HG02763 (cell line): ENCODE measurements around the gene PLEKHG1.

Source experiments
- ATAC-seq: cut with Tn5 transposase; IDR thresholded peaks from one replicate; pipeline ENCODE4 v1.9.1; 2021; ENCODE audit warnings: mild to moderate bottlenecking, moderate library complexity; ENCODE audit not compliant: unreplicated experiment

The PLEKHG1 gene

GRCh38 chr6:150617496-150618460 is 18.1 kb downstream of the PLEKHG1 start:
- no peak for ATAC-seq

DNA sequence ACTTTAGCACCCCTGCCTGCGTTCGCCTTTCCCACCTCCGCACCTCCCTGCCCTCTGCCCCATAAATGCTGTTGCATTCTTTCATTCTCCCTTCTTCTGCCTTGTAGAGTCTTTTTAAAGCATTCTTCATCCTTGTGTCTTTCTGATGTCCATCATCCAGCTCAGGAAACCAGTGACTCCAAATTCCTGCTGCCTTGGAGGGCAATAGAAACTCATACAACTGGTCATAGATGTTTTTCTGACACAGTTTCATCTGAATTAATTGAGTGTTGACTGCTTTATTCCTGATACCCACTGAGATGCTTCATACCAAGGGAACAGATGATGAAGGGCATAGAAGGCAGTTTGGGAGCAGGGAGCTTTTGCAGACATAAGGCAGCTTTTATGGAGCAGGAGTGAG is 19.6 kb downstream of the PLEKHG1 start:
- no peak for ATAC-seq

GRCh38 chr6:150620244-150620643 is 20.6 kb downstream of the PLEKHG1 start:
- no peak for ATAC-seq

DNA sequence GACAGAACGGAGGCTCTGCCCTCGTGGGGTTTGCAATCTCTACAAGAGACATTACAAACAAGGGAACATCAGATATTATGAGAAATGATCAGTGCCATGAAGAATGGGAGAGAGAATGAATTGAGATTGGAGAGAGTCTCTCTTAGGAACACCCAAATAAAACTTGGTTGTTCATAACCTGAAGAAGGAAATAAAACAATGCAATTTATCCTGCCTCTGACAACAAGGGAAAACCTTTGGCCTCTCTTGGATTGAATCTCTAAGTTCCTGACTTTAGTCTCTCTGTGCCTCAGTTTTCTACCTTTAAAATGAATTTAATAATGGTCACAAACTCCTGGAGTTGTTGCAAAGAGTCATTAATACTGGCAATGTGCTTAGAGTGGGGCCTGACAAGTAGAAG is 21.1 kb downstream of the PLEKHG1 start:
- no peak for ATAC-seq

DNA sequence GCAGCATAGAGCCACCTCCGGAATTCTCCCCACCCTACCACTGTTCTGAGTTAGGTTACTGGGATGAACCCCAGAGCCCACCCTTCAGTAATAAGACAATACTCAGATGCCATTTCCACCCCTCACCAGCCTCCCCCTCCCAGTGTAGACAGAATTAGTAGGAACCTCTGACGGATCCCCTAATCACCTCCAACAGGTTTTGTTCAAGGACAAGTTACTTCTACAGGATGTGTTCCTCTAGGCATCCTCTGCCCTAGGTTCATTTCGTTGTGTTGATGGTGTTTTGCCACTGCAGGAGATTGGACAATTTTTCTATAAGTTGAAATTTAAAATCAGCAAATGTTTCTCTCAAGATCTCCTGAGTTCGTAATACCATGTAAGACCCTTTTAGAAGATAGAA is 22.8 kb downstream of the PLEKHG1 start:
- no peak for ATAC-seq

DNA sequence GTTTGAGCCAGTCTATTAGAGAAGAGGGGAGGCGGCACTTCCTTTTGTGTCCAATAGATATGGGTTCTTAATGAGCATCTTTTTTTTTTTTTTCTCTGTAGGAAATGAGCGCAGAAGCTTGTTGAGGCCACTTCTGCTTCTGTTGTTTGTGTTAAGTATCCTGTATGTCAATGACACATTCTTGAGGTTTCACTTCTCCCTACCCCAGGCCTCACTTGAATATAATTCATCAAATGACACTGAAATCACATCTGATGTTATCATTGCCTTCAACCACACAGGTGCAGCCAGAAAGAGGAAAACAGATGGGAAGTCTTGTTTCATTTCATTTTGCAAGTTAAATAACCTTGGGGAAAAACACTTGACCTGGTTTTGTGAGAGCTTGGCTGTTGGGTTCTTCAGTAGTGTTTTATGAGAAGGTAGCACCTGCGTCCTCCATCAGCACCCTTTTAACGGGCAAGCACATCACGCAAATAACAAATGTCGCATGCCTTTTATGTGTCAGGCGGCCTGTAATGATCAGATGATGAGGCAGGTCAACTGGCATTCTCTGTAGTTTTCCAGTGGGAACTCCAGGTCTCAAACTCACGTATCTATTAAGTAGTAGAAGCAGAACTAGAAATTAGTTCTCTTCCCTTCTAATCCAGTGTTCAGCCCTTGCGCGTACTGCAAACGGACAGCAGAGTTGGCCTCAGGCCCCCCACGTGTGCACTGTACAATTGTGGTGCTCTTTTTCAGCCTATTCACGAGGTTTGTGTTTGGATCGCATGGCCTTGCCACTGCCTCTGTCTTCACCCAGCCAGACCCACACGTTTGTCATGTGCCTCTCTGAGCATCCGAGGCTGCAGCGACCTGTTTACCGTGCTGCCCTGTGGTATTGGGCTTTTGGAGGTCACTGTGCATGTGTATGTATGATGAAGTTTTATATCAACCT is 23.5 kb downstream of the PLEKHG1 start:
- ATAC-seq = peak; percentile 94

DNA sequence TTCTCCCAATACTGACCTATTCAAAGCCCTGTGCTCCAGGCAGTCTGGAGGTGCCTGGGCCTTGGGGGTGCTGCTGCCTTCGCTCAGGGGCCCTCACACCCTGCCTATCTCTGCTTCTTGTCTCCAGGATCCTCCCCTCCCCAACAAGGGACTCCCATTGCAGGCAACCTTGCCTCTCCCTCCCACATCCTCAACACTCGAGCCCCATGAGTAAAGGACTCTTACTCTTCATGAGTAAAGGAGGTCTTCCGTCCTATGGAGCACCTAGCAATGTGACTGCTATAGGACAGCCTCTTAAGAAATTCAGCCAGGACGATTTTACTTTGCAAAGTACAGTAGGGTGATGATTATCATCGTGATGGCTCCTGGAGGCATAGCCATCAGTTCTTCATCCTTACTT is 24.5 kb downstream of the PLEKHG1 start:
- ATAC-seq = no peak

DNA sequence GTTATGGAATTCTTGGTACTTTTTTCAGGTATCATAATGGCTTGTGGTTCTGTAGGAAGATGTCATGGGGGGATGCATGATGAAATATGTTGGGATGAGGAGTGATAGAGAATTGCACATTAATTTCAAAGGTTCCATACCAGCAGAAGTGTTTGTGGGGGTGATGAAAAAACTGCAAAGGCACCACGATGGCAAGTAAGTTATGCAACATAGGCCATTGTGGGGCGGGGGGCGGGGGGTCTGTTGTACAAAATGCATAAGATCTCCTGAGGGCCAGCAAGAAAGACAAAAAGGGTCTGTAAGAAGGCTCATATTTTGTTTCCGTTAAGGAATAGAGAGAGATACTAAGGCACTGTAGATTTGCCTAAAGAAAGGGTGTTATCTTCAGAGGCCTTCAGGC is 26.2 kb downstream of the PLEKHG1 start:
- no peak for ATAC-seq

DNA sequence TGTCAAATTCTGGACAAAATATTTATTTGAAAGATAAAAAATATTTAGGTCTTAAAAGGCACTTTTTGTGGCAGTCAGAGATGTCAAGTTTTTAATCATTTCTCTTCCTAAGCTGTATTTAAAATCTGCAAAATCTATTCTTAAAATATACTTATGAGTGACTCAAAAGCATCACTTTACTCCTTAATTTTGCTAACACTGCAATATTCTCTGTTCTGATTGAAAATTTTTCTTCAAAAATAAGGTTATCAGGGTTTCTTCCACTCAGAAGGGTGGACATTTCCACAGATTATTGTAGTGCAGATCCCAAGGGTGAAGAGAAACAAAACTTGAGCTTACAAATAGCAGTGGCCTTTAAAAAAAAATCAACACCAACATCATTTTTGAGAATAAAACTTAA is 27.5 kb downstream of the PLEKHG1 start:
- ATAC-seq = no peak

GRCh38 chr6:150627585-150628025 is 27.9 kb downstream of the PLEKHG1 start:
- ATAC-seq = no peak

- no peak for ATAC-seq
Measured at GRCh38 chr6:150628908-150629307, 29.2 kb downstream of the PLEKHG1 start.

DNA sequence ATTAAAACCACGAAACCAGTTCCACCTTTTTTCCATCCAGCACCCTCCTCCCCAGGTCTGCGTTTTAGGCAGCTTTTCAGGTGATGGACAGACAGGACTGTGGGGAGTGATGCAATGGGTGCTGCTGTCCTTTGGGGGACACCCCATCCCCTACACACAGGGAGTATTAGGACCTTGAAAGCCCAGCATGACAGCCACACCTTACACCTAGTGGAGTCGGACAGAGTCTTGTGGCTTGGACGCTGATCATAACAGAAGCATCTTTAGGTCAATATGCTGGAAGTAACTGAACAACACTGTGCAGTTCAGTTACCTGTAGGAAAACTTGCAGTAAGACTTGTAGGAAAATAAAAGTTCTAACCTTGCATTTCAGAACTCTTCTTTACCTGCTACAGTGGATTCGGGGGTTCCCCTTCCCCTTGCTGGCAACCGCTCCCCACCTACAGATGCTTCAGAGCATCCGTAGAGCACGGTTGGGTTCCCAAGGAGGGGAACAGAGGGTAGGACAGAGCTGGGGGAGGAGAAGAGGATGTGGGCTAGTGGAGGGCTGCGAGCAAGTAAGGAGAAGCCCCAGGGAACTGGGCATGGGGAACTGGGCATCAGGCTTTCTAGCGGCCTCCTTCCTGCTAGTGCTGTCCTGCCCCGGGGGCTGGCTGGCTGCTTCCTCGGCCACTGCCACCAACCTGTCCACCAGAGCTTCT is 31.7 kb downstream of the PLEKHG1 start:
- ATAC-seq = no peak

DNA sequence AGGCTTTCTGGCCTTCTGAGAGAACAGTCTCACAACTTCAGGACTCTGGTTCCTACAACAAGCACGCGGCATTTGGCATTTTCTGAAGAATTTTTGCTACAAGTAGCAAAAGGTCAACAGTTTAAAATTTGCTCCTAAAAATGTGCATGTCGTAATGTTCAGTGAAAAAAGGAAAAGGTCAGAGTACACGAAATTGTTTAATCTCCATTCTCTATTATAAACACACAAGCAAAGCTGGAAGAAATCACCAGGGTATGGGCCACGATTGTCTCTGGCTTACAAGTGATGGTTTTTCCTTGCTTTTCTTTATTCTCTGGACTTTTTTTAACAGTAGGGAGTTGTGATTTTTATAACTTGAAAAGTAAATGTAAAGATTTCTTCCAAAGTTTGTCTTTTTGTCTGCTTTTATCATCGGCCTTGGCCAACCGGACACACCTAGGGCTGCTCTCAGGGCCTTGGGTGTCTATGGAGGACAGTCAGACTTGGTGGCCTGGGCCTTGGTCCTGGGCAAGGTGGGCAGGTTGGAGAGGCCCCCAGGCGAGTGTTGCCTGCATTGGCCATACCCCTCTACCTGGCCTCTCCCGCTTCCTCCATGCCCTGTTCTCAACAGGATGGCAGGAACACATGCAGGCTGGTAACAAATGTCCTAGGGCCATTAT is 32.4 kb downstream of the PLEKHG1 start:
- ATAC-seq = no peak

- peak; percentile 38 for ATAC-seq
Measured at GRCh38 chr6:150632785-150633485, 33.2 kb downstream of the PLEKHG1 start.

DNA sequence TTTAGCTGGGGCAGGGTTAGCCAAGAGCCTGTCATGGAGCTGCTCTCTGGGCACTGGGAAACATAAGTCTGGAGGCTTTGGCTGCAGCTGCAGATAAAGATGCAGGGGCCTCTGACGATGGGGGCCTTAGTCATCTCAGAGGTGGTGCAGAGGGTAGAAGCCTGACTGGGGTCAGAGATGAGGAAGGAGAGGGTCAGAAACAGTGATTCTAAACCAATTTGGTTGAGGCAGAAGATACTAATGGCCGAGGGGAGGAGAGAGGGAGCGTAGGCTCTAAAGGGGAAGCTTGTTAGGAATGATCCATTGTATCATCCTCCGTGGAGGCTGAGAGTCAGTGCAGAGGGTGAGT is 33.8 kb downstream of the PLEKHG1 start:
- no peak for ATAC-seq

GRCh38 chr6:150634176-150634963 is 34.7 kb downstream of the PLEKHG1 start:
- ATAC-seq = no peak

- ATAC-seq = no peak
Measured at GRCh38 chr6:150634964-150635292, 35.2 kb downstream of the PLEKHG1 start.

DNA sequence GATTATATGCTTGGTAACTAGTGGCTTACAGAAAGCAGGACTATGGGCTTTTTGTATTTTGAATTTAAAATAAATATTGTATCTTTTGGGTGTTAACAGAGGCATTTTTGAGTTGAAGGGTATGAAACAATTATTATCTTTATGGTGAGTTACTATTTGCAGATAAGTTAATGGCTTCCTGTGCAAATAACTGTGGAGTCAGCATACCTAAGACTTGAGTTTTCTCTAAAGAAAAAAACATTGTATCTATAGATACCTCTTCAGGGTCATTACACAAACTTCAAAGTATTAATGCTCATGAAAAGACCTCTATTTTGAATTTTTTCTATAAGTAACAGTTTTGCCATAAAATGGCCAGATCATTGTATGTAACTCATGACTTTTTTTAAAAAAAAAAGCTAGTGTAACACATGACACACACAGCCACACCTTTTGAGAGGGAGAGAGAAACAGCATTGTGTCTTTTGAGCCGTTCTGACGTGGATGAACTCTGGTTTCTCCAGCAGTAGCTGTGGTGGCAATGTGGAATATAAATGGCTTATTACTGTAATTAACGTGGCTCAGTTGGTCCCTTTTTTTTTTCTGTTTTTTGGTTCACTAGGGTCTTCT is 36.3 kb downstream of the PLEKHG1 start:
- no peak for ATAC-seq

DNA sequence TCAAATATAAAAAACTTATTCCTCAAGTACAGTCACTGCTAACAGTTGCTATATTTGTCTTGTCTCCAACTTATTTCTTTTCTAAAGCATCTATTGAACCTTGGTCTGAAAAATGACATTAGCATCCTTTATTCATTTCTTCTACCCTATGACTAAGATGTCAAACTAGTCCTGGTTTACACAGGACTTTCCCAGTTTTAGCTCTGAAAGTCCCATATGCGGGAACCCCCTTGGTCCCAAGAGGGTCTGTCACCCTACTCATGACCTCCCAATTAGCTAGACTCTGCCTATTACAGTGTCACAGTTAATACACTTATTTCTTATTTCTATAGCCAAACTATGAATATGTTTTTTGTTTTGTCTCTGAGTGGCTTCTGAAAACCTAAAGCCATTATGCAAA is 37.1 kb downstream of the PLEKHG1 start:
- ATAC-seq = no peak
